Heart left ventricle (tissue), 13 donors: ENCODE results near the gene GGT1.

ENCODE experiments used
- POLR2A ChIP-seq, 2 donors: fragments of 450-650 bp; IDR thresholded peaks; one replicate each; pipeline ENCODE4 v1.6.1; 2017; ENCODE audit warnings: antibody characterized with exemption in 2 of 2, mild to moderate bottlenecking in 2 of 2, moderate library complexity in 2 of 2
- TF ChIP-seq, protein P1 (sequence below), 12 donors: fragments of 200-600 bp; sonication (generic) in 4 of 12; IDR thresholded peaks; one replicate each; pipeline versions ENCODE4 v1.5.0 to v1.8.0; 2018 to 2022; ENCODE audit warnings: antibody characterized with exemption in 12 of 12, mild to moderate bottlenecking in 5 of 12
- donor health status: ischemic (EF 13 %, LVEDD 7.1; RV severe dilation, severe dysfunction).
- donor health status: DM: no; HTN: yes; CAD: no.
- donor health status: DM: no; HTN: no; CAD: no.
- donor health status: ischemic (EF 25% LVEDD 6.9; RV normal size, moderate dysfunction).
- donor health status: ischemic (EF 25% LVEDD 5.7; RV mildly dilated, moderate dysfunction).
- donor health status: ischemic (EF 35%, LVEDD 5.7; RV mildly dilated, moderate dysfunction).
- donor health status: nonischemic (EF 11% LVEDD 7.7; RV severe dilation, severe dysfunction).
- donor health status: DM: yes; HTN: yes; CAD: no.
- donor health status: PGD.
- donor health status: ischemic (EF 29% LVEDD 5.4; RV normal size, mild dysfunction).
- donor health status: nonischemic (EF 23%, LVEDD 6.1; RV moderate dilation, normal function).

DNA sequence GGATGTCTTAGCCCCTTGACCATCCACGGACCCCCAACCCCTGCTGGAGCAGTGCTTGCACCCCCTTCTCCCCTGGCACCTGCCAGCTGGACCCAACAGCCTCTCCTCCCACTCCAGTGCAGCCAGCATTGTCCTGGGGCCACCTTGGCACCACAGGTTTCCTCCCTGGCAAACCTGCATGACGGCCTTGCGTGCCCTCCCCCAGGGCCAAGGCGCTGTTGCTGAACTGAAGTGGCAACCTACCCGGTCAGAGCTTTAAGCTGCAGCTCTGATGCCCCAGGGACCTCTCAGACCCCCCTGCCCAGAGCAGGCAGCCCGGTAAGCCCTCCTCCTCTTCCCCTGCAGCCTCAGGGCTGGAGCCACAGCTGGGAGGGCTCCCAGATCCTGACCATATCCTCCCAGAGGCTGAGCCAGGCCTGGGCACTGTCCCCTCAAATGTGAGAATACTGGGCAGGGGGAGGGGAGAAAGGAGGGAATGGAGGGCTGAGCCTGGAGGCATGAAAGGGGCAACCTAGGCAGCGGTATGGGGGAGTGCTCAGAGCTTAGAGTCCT, 8.3 kb upstream of the GGT1 start:
- TF ChIP-seq, protein P1, sequence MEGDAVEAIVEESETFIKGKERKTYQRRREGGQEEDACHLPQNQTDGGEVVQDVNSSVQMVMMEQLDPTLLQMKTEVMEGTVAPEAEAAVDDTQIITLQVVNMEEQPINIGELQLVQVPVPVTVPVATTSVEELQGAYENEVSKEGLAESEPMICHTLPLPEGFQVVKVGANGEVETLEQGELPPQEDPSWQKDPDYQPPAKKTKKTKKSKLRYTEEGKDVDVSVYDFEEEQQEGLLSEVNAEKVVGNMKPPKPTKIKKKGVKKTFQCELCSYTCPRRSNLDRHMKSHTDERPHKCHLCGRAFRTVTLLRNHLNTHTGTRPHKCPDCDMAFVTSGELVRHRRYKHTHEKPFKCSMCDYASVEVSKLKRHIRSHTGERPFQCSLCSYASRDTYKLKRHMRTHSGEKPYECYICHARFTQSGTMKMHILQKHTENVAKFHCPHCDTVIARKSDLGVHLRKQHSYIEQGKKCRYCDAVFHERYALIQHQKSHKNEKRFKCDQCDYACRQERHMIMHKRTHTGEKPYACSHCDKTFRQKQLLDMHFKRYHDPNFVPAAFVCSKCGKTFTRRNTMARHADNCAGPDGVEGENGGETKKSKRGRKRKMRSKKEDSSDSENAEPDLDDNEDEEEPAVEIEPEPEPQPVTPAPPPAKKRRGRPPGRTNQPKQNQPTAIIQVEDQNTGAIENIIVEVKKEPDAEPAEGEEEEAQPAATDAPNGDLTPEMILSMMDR (IDR thresholded peaks at IDR 0.05): no peak
- no peak for TF ChIP-seq POLR2A (IDR thresholded peaks at IDR 0.05)
